HEK293 (cell line): ENCODE data around the gene CABP4.

ENCODE experiments used
- CTCF ChIA-PET: fragments of 350-600 bp; formaldehyde crosslinking; extraction: SDS; loops from one replicate; lab custom pipeline; 2021; ENCODE audit warnings: antibody characterized with exemption; lab: Yijun Ruan, JAX
- POLR2A ChIA-PET: fragments of 300-600 bp; formaldehyde crosslinking; extraction: SDS; loops from one replicate; lab custom pipeline; 2020; ENCODE audit warnings: antibody characterized with exemption, inconsistent platforms; lab: Yijun Ruan, JAX
- H3K27ac ChIP-seq: fragments of 200-500 bp; sonication (Bioruptor generic); 2 replicates; pipeline ENCODE4 v1.5.1; 2014; ENCODE audit warnings: low read depth, low read length, control low read depth, inconsistent platforms; ENCODE audit errors: extremely low read depth
- H3K36me3 ChIP-seq, 2 experiments: fragments of 200-500 bp in 1 of 2; sonication (Bioruptor generic) in 1 of 2; 1 replicate in 1 of 2; 2 replicates in 1 of 2; pipeline ENCODE4 v1.5.1; 2014 to 2017; ENCODE audit warnings: inconsistent platforms in 2 of 2, low read length in 2 of 2; ENCODE audit not compliant: control insufficient read depth in 2 of 2, insufficient read depth in 1 of 2
- H3K4me1 ChIP-seq: fragments of 200-500 bp; sonication (Bioruptor generic); 2 replicates; pipeline ENCODE4 v1.5.1; 2014; ENCODE audit warnings: mild to moderate bottlenecking, low read length, inconsistent platforms; ENCODE audit not compliant: control insufficient read depth, insufficient read depth
- H3K4me3 ChIP-seq: 2 replicates; pipeline ENCODE4 v1.5.1; 2011; ENCODE audit warnings: low read depth, mild to moderate bottlenecking, control low read depth, low read length, moderate library complexity
- H3K9me3 ChIP-seq: fragments of 200-500 bp; sonication (Bioruptor generic); 2 replicates; pipeline ENCODE4 v1.5.1; 2014; ENCODE audit warnings: low read depth, low read length, inconsistent platforms; ENCODE audit not compliant: control insufficient read depth, insufficient read depth
- GLIS1 ChIP-seq: fragments of 450-650 bp; formaldehyde crosslinking; IDR thresholded peaks from 2 replicates; pipeline ENCODE4 v1.5.1; 2016; ENCODE audit warnings: missing biosample characterization, missing genetic modification characterization
- HOXD13 ChIP-seq: sonication (generic); formaldehyde crosslinking; IDR thresholded peaks from 2 replicates; pipeline ENCODE4 v1.8.0; 2022; ENCODE audit warnings: missing genetic modification reagents, borderline replicate concordance
- IKZF3 ChIP-seq: fragments of 450-650 bp; IDR thresholded peaks from 2 replicates; pipeline ENCODE4 v1.5.0; 2018; ENCODE audit warnings: missing biosample characterization, mild to moderate bottlenecking, missing genetic modification characterization, moderate library complexity
- RBAK ChIP-seq: fragments of 450-650 bp; formaldehyde crosslinking; IDR thresholded peaks from 2 replicates; pipeline ENCODE4 v1.5.1; 2016; ENCODE audit warnings: missing biosample characterization, missing genetic modification characterization
- SCRT2 ChIP-seq: fragments of 450-650 bp; formaldehyde crosslinking; IDR thresholded peaks from 2 replicates; pipeline ENCODE4 v1.5.1; 2016; ENCODE audit warnings: missing biosample characterization, missing genetic modification characterization
- SETDB1 ChIP-seq: IDR thresholded peaks from one replicate; pipeline ENCODE4 v1.6.1; 2017; ENCODE audit warnings: mild to moderate bottlenecking, low read length, moderate library complexity, mixed read lengths; ENCODE audit not compliant: insufficient read length
- SP2 ChIP-seq: fragments of 450-650 bp; formaldehyde crosslinking; IDR thresholded peaks from 2 replicates; pipeline ENCODE4 v1.5.1; 2016; ENCODE audit warnings: missing biosample characterization, missing genetic modification characterization
- ZBTB48 ChIP-seq: fragments of 450-650 bp; formaldehyde crosslinking; IDR thresholded peaks from 2 replicates; pipeline ENCODE4 v1.5.1; 2016; ENCODE audit warnings: missing biosample characterization, missing genetic modification characterization
- ZFP69B ChIP-seq: fragments of 450-650 bp; formaldehyde crosslinking; IDR thresholded peaks from 2 replicates; pipeline ENCODE4 v1.5.1; 2016; ENCODE audit warnings: missing biosample characterization, missing genetic modification characterization
- ZNF112 ChIP-seq: fragments of 450-650 bp; formaldehyde crosslinking; IDR thresholded peaks from 2 replicates; pipeline ENCODE4 v1.5.0; 2017; ENCODE audit warnings: missing biosample characterization, missing genetic modification characterization
- ZNF132 ChIP-seq: fragments of 450-650 bp; formaldehyde crosslinking; IDR thresholded peaks from 2 replicates; pipeline ENCODE4 v1.5.1; 2017; ENCODE audit warnings: missing biosample characterization, missing genetic modification characterization, borderline replicate concordance
- ZNF24 ChIP-seq: fragments of 450-650 bp; formaldehyde crosslinking; IDR thresholded peaks from 2 replicates; pipeline ENCODE4 v1.5.1; 2016; ENCODE audit warnings: missing biosample characterization, missing genetic modification characterization
- ZNF394 ChIP-seq: fragments of 450-650 bp; formaldehyde crosslinking; IDR thresholded peaks from 2 replicates; pipeline ENCODE4 v1.5.1; 2016; ENCODE audit warnings: missing biosample characterization, missing genetic modification characterization, mild to moderate bottlenecking, moderate library complexity, borderline replicate concordance
- ZNF529 ChIP-seq: fragments of 450-650 bp; formaldehyde crosslinking; IDR thresholded peaks from 2 replicates; pipeline ENCODE4 v1.5.1; 2017; ENCODE audit warnings: missing genetic modification characterization, missing biosample characterization; ENCODE audit not compliant: insufficient replicate concordance
- ZNF548 ChIP-seq: fragments of 450-650 bp; formaldehyde crosslinking; IDR thresholded peaks from 2 replicates; pipeline ENCODE4 v1.5.1; 2016; ENCODE audit warnings: missing biosample characterization, missing genetic modification characterization
- ZNF571 ChIP-seq: fragments of 450-650 bp; formaldehyde crosslinking; IDR thresholded peaks from 2 replicates; pipeline ENCODE4 v1.5.0; 2017; ENCODE audit warnings: missing biosample characterization, missing genetic modification characterization
- ZNF768 ChIP-seq: fragments of 450-650 bp; formaldehyde crosslinking; IDR thresholded peaks from 2 replicates; pipeline ENCODE4 v1.5.1; 2018; ENCODE audit warnings: missing biosample characterization, mild to moderate bottlenecking, missing genetic modification characterization
- ZSCAN16 ChIP-seq: fragments of 450-650 bp; formaldehyde crosslinking; IDR thresholded peaks from 2 replicates; pipeline ENCODE4 v1.5.1; 2016; ENCODE audit warnings: missing biosample characterization, missing genetic modification characterization
- TF ChIP-seq, protein P1 (sequence below): fragments of 450-650 bp; formaldehyde crosslinking; IDR thresholded peaks from 2 replicates; pipeline ENCODE4; 2016; ENCODE audit warnings: missing biosample characterization, missing genetic modification characterization
- TF ChIP-seq, protein P2 (sequence below): fragments of 450-650 bp; formaldehyde crosslinking; IDR thresholded peaks from 2 replicates; pipeline ENCODE4 v1.5.1; 2016; ENCODE audit warnings: missing biosample characterization, missing genetic modification characterization

The CABP4 gene

DNA sequence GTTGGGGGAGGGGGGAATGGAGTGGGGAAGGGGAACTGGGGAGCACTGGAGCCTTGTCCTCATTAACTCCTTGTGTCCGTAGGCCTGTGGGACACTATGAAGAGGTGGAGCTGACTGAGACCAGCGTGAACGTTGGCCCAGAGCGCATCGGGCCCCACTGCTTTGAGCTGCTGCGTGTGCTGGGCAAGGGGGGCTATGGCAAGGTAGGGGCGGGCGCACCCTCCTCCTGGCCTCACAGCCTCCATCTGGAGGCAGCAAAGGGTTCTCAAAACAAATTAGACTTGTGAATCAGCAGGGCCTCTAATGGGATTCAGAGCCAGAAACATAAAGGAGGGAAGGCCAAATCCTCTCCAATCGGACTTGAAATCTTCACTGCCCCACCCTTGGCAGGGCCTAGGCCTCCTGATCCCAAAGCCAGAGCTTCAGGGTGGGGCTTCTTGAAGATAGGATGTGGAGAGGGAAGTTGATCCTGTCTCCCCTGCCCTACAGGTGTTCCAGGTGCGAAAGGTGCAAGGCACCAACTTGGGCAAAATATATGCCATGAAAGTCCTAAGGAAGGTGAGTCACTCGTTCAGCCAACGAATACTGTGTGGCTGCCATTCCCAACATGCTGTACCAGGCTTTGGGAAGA lies 26.0 kb upstream of the CABP4 start:
- ChIA-PET CTCF (interaction anchor here (0.6 to 0.7 kb wide), 2 partner anchors 34 to 73 kb away, joined by 4 read pairs; no protein-coding TSS in a partner anchor), POLR2A (interaction anchor here (0.6 to 3.2 kb wide), 7 partner anchors 10 to 847 kb away, joined by 3 to 16 read pairs (median 4); partner anchors contain the start of genes CORO1B and PPP1CA)
- TF ChIP-seq SETDB1 (no peak), ZNF548 (tag by site-specific recombination) (no peak), ZNF768 (tag by site-specific recombination) (no peak), ZNF112 (tag by site-specific recombination) (no peak), ZNF24 (tag by site-specific recombination) (no peak), ZNF529 (tag by site-specific recombination) (no peak), SP2 (tag by site-specific recombination) (peak; percentile 13; the same call in 1 of the 2 replicates), GLIS1 (tag by site-specific recombination) (no peak), SCRT2 (tag by site-specific recombination) (0 out of 2 replicates have a peak, but pooled peaks have one; percentile 27), RBAK (tag by site-specific recombination) (no peak), ZFP69B (tag by site-specific recombination) (peak; percentile 38; the same call in 1 of the 2 replicates), ZNF132 (tag by site-specific recombination) (no peak), ZNF571 (tag by site-specific recombination) (no peak), HOXD13 (CRISPR knock-in tag) (no peak), IKZF3 (tag by site-specific recombination) (no peak), ZSCAN16 (tag by site-specific recombination) (no peak)
- TF ChIP-seq, protein P1, sequence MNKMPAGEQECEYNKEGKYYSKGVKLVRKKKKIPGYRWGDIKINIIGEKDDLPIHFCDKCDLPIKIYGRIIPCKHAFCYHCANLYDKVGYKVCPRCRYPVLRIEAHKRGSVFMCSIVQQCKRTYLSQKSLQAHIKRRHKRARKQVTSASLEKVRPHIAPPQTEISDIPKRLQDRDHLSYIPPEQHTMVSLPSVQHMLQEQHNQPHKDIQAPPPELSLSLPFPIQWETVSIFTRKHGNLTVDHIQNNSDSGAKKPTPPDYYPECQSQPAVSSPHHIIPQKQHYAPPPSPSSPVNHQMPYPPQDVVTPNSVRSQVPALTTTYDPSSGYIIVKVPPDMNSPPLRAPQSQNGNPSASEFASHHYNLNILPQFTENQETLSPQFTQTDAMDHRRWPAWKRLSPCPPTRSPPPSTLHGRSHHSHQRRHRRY (tag by site-specific recombination), result no peak
- TF ChIP-seq, protein P2, sequence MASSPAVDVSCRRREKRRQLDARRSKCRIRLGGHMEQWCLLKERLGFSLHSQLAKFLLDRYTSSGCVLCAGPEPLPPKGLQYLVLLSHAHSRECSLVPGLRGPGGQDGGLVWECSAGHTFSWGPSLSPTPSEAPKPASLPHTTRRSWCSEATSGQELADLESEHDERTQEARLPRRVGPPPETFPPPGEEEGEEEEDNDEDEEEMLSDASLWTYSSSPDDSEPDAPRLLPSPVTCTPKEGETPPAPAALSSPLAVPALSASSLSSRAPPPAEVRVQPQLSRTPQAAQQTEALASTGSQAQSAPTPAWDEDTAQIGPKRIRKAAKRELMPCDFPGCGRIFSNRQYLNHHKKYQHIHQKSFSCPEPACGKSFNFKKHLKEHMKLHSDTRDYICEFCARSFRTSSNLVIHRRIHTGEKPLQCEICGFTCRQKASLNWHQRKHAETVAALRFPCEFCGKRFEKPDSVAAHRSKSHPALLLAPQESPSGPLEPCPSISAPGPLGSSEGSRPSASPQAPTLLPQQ (tag by site-specific recombination), result 0 out of 2 replicates have a peak, but pooled peaks have one; percentile 12
- Histone ChIP-seq H3K27ac (peak overlapping the region; percentile 77; the same call in 1 of the 2 replicates), H3K4me3 (peak overlapping the region; percentile 81), H3K9me3 (no peaks in the 10 kb centered on the region), H3K36me3 (peaks cover 5 to 48% of the 10 kb centered on the region in 2 experiments; a peak in 2 of 3 replicates), H3K4me1 (peaks cover 5% of the 10 kb centered on the region; the same call in 1 of the 2 replicates)

DNA sequence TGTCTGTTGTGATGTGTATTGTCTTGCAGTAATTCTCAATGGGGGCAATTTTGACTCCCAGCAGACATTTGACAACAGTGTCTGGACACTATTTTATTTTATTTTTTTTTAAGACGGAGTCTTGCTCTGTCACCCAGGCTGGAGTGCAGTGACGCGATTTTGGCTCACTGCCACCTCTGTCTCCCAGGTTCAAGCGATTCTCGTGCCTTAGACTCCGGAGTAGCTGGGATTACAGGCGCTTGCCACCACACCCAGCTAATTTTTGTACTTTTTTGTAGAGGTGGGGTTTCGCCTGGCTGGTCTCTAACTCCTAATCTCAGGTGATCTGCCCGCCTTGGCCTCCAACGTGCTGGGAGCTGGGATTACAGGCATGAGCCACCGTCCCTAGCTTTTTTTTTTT lies 25.4 kb upstream of the CABP4 start:
- POLR2A ChIA-PET, result interaction anchor here (0.7 to 3.2 kb wide), 3 partner anchors 9 to 35 kb away, joined by 4 to 16 read pairs (median 4); partner anchors contain the start of gene PPP1CA
- Histone ChIP-seq H3K4me1 (peaks cover 5% of the 10 kb centered on the region; the same call in 1 of the 2 replicates), H3K36me3 (peaks cover 5 to 53% of the 10 kb centered on the region in 2 experiments; a peak in 2 of 3 replicates), H3K4me3 (no peak overlapping the region), H3K27ac (no peak overlapping the region), H3K9me3 (no peaks in the 10 kb centered on the region)
- CTCF ChIA-PET, result no interaction called here
- no peak for TF ChIP-seq ZBTB48 (tag by site-specific recombination)
- peak; percentile 59; the same call in 1 of the 2 replicates for TF ChIP-seq ZNF394
